Mesenchymal stem cell (in vitro differentiated cells and primary cell): ENCODE measurements around the gene KIF18A.
A peak's percentile ranks its signal among the peaks of the same experiment; 100 is the strongest.

Source experiments
- DNase-seq: peaks from one replicate; pipeline ENCODE4 v3.0.0-alpha.2; 2013
- H2AFZ ChIP-seq: one replicate; pipeline ENCODE4 v1.6.1; 2013; ENCODE audit warnings: low read depth, mild to moderate bottlenecking, control low read depth, inconsistent platforms, low read length, moderate library complexity
- H2AK5ac ChIP-seq: 2 replicates; pipeline ENCODE4 v1.6.1; 2013; ENCODE audit warnings: low read length, moderate library complexity, mild to moderate bottlenecking, inconsistent platforms; ENCODE audit not compliant: severe bottlenecking
- H2BK120ac ChIP-seq: one replicate; pipeline ENCODE4 v1.6.1; 2013; ENCODE audit warnings: low read depth, mild to moderate bottlenecking, inconsistent platforms, low read length, moderate library complexity
- H2BK12ac ChIP-seq, 2 experiments: one replicate each; pipeline ENCODE4 v1.6.1; 2013; ENCODE audit warnings: inconsistent platforms in 2 of 2, low read length in 2 of 2, mild to moderate bottlenecking in 2 of 2, moderate library complexity in 2 of 2, control low read depth in 1 of 2
- H2BK15ac ChIP-seq: one replicate; pipeline ENCODE4 v1.6.1; 2013; ENCODE audit warnings: mild to moderate bottlenecking, low read depth, inconsistent platforms; ENCODE audit not compliant: poor library complexity, severe bottlenecking
- H2BK5ac ChIP-seq: 2 replicates; pipeline ENCODE4 v1.6.1; 2013; ENCODE audit warnings: low read depth, mild to moderate bottlenecking, low read length, control low read depth, inconsistent platforms; ENCODE audit not compliant: poor library complexity, severe bottlenecking
- H3K14ac ChIP-seq, 2 experiments: one replicate each; pipeline ENCODE4 v1.6.1; 2013; ENCODE audit warnings: inconsistent platforms in 2 of 2, low read length in 2 of 2, control low read depth in 1 of 2, mild to moderate bottlenecking in 1 of 2, moderate library complexity in 1 of 2
- H3K18ac ChIP-seq, 2 experiments: one replicate each; pipeline ENCODE4 v1.6.1; 2013; ENCODE audit warnings: inconsistent platforms in 2 of 2, low read length in 2 of 2, control low read depth in 1 of 2, low read depth in 1 of 2, mild to moderate bottlenecking in 1 of 2
- H3K23ac ChIP-seq, 2 experiments: one replicate each; pipeline ENCODE4 v1.6.1; 2013; ENCODE audit warnings: inconsistent platforms in 2 of 2, low read length in 2 of 2, mild to moderate bottlenecking in 2 of 2, moderate library complexity in 2 of 2, control low read depth in 1 of 2
- H3K27ac ChIP-seq: 2 replicates; pipeline ENCODE4 v1.5.1; 2013; ENCODE audit warnings: mild to moderate bottlenecking, moderate library complexity, low read length, control low read depth, inconsistent platforms; ENCODE audit not compliant: poor library complexity, severe bottlenecking
- H3K27me3 ChIP-seq, 2 experiments: 2 replicates each; pipeline versions ENCODE4 v1.6.1 to v1.7.0; 2013; ENCODE audit warnings: low read length in 2 of 2, mild to moderate bottlenecking in 2 of 2, moderate library complexity in 2 of 2, control low read depth in 1 of 2, inconsistent platforms in 1 of 2; ENCODE audit not compliant: control insufficient read depth in 1 of 2, insufficient read depth in 1 of 2
- H3K36me3 ChIP-seq, 2 experiments: 2 replicates each; pipeline versions ENCODE4 v1.6.1 to v1.7.0; 2013; ENCODE audit warnings: low read length in 2 of 2, control low read depth in 1 of 2, inconsistent platforms in 1 of 2, low read depth in 1 of 2, mild to moderate bottlenecking in 1 of 2; ENCODE audit not compliant: insufficient read depth in 2 of 2, control insufficient read depth in 1 of 2
- H3K4ac ChIP-seq, 2 experiments: one replicate each; pipeline ENCODE4 v1.6.1; 2013; ENCODE audit warnings: inconsistent platforms in 2 of 2, low read length in 2 of 2, mild to moderate bottlenecking in 2 of 2, moderate library complexity in 2 of 2, control low read depth in 1 of 2, low read depth in 1 of 2
- H3K4me1 ChIP-seq: 2 replicates; pipeline ENCODE4 v1.6.1; 2013; ENCODE audit warnings: low read depth, low read length, control low read depth; ENCODE audit not compliant: control insufficient read depth, insufficient read depth
- H3K4me2 ChIP-seq: 2 replicates; pipeline ENCODE4 v1.6.1; 2013; ENCODE audit warnings: low read length, mild to moderate bottlenecking, inconsistent platforms; ENCODE audit not compliant: poor library complexity, severe bottlenecking
- H3K4me3 ChIP-seq, 2 experiments: 2 replicates each; pipeline versions ENCODE4 v1.5.1 to v1.7.0; 2013; ENCODE audit warnings: low read length in 2 of 2, mild to moderate bottlenecking in 2 of 2, control low read depth in 1 of 2, low read depth in 1 of 2; ENCODE audit not compliant: insufficient read depth in 1 of 2
- H3K79me1 ChIP-seq: replicated peaks from 2 replicates; pipeline ENCODE4 v1.6.1; 2013; ENCODE audit warnings: mild to moderate bottlenecking, control low read depth, low read length, inconsistent platforms; ENCODE audit not compliant: poor library complexity, severe bottlenecking
- H3K9ac ChIP-seq: 2 replicates; pipeline ENCODE4 v1.7.0; 2013; ENCODE audit warnings: mild to moderate bottlenecking, low read length, moderate library complexity
- H3K9me3 ChIP-seq: 2 replicates; pipeline ENCODE4 v1.7.0; 2013; ENCODE audit warnings: mild to moderate bottlenecking, low read length; ENCODE audit not compliant: control insufficient read depth
- H4K8ac ChIP-seq: one replicate; pipeline ENCODE4 v1.6.1; 2013; ENCODE audit warnings: inconsistent platforms, mild to moderate bottlenecking, low read length, moderate library complexity
- H4K91ac ChIP-seq: one replicate; pipeline ENCODE4 v1.6.1; 2013; ENCODE audit warnings: mild to moderate bottlenecking, low read length, inconsistent platforms
- WGBS: methylation state at CpG from one replicate; pipeline ENCODE4 v1.1.7; 2013; ENCODE audit warnings: mixed read lengths; 5-methylcytosine and 5-hydroxymethylcytosine counted together

KIF18A gene

GRCh38 chr11:28132548-28132947, 24.6 kb upstream of the KIF18A start:
- no peak overlapping the region for H3K14ac ChIP-seq
- DNase-seq = no peak
- no peak overlapping the region for H2AK5ac ChIP-seq
- H3K27ac ChIP-seq = no peak overlapping the region
- H4K91ac ChIP-seq = no peak overlapping the region
- H3K27me3 ChIP-seq = no peaks in the 10 kb centered on the region
- peaks cover 4 to 38% of the 10 kb centered on the region in 2 experiments for H3K36me3 ChIP-seq
- no peak overlapping the region for H3K4ac ChIP-seq
- no peaks in the 10 kb centered on the region for H3K4me1 ChIP-seq
- H3K9ac ChIP-seq = no peak overlapping the region
- H2AFZ ChIP-seq = no peak overlapping the region
- no peak overlapping the region for H2BK12ac ChIP-seq
- no CpG with 5 or more reads among the region's 1 CpG for WGBS
- H3K9me3 ChIP-seq = peaks cover 28% of the 10 kb centered on the region
- H3K4me2 ChIP-seq = no peak overlapping the region
- no peak overlapping the region for H2BK15ac ChIP-seq
- no peak overlapping the region for H3K18ac ChIP-seq
- H3K79me1 ChIP-seq = peaks cover 15% of the 10 kb centered on the region
- no peak overlapping the region for H2BK5ac ChIP-seq
- no peak overlapping the region for H3K23ac ChIP-seq
- H2BK120ac ChIP-seq = no peak overlapping the region
- no peak overlapping the region for H3K4me3 ChIP-seq
- no peak overlapping the region for H4K8ac ChIP-seq

GRCh38 chr11:28123151-28123581, 15.2 kb upstream of the KIF18A start:
- Histone ChIP-seq H2BK15ac (no peak overlapping the region), H3K9ac (no peak overlapping the region), H4K91ac (no peak overlapping the region), H2BK5ac (no peak overlapping the region), H2BK12ac (no peak overlapping the region), H3K36me3 (peaks cover 0 to 28% of the 10 kb centered on the region in 2 experiments), H2AK5ac (no peak overlapping the region), H3K27me3 (no peaks in the 10 kb centered on the region), H3K14ac (no peak overlapping the region), H3K4me1 (no peaks in the 10 kb centered on the region), H3K4me2 (no peak overlapping the region), H3K18ac (no peak overlapping the region), H3K9me3 (no peaks in the 10 kb centered on the region), H2AFZ (no peak overlapping the region), H3K79me1 (peaks cover 11% of the 10 kb centered on the region), H3K4ac (peak overlapping the region in 1 of 2 experiments; percentile 67), H2BK120ac (no peak overlapping the region), H3K27ac (peak overlapping the region; percentile 45), H3K23ac (no peak overlapping the region), H3K4me3 (no peak overlapping the region), H4K8ac (no peak overlapping the region)
- 40% methylated on average over 1 of the region's 3 CpGs for WGBS
- DNase-seq = peak; percentile 74

- Histone ChIP-seq H2BK5ac (no peak overlapping the region), H3K14ac (no peak overlapping the region), H3K4me3 (no peak overlapping the region), H3K23ac (no peak overlapping the region), H3K9me3 (no peaks in the 10 kb centered on the region), H3K36me3 (peaks cover 0 to 29% of the 10 kb centered on the region in 2 experiments), H3K4ac (no peak overlapping the region), H4K8ac (no peak overlapping the region), H2AFZ (no peak overlapping the region), H3K9ac (no peak overlapping the region), H3K4me2 (no peak overlapping the region), H2BK15ac (no peak overlapping the region), H3K27me3 (no peaks in the 10 kb centered on the region), H3K79me1 (peaks cover 8% of the 10 kb centered on the region), H4K91ac (no peak overlapping the region), H2BK120ac (no peak overlapping the region), H2AK5ac (no peak overlapping the region), H3K4me1 (no peaks in the 10 kb centered on the region), H3K27ac (no peak overlapping the region), H2BK12ac (no peak overlapping the region), H3K18ac (no peak overlapping the region)
- 98% methylated on average over 4 of the region's 4 CpGs for WGBS
- no peak for DNase-seq
Measured at GRCh38 chr11:28117712-28118111, 9.8 kb upstream of the KIF18A start.

- peaks cover 8% of the 10 kb centered on the region for H3K79me1 ChIP-seq
- whole genome bisulfite sequencing = 91% methylated on average over 1 of the region's 1 CpG
- DNase-seq = no peak
Measured at GRCh38 chr11:28114731-28115130, 6.8 kb upstream of the KIF18A start.

More at GRCh38 chr11:28114731-28115130, 6.8 kb upstream of the KIF18A start:
- Histone ChIP-seq H4K8ac (no peak overlapping the region), H3K4ac (no peak overlapping the region), H3K14ac (no peak overlapping the region), H2BK15ac (no peak overlapping the region), H2BK5ac (no peak overlapping the region), H3K9ac (no peak overlapping the region), H3K18ac (no peak overlapping the region), H3K23ac (no peak overlapping the region), H4K91ac (no peak overlapping the region), H3K4me2 (no peak overlapping the region), H2BK120ac (no peak overlapping the region), H2BK12ac (no peak overlapping the region), H2AFZ (no peak overlapping the region), H2AK5ac (no peak overlapping the region), H3K4me1 (no peaks in the 10 kb centered on the region), H3K27me3 (no peaks in the 10 kb centered on the region), H3K4me3 (no peak overlapping the region), H3K36me3 (peaks cover 0 to 32% of the 10 kb centered on the region in 2 experiments), H3K9me3 (no peaks in the 10 kb centered on the region), H3K27ac (no peak overlapping the region)
